Measurements from ENCODE around the gene CCDC12. TPM values are rescaled to one million over a fixed set of nuclear protein-coding genes. Genes with fewer than 3 reads are reported as not detected.

The CCDC12 gene
- total RNA-seq, 1 experiment from 2014 or later, result 46.5 TPM

GRCh38 chr3:47014036-47014435, 37.5 kb upstream of the CCDC12 start:
- H3K9me3 ChIP-seq (ENCODE audit: control insufficient read depth in 1 of 2, insufficient read depth in 1 of 2, low read depth in 1 of 2, low read length in 2 of 2), result no peaks in the 10 kb centered on the region
- ChIA-PET CTCF (no interaction called here), RAD21 (ENCODE audit: low non-redundant PET in 1 of 2, low total read pairs in 2 of 2, uncharacterized antibody in 2 of 2, unreplicated experiment in 2 of 2) (no interaction called here), POLR2A (no interaction called here)
- H3K4me1 ChIP-seq (ENCODE audit: control insufficient read depth in 1 of 2, insufficient read depth in 2 of 2, low read length in 2 of 2), result peaks cover 0 to 5% of the 10 kb centered on the region in 2 experiments; a peak in 1 of 4 replicates
- H3K27ac ChIP-seq (ENCODE audit: low read depth, low read length), result no peak overlapping the region
- no peaks in the 10 kb centered on the region for H3K9me2 ChIP-seq (ENCODE audit: insufficient read depth)
- no peak for TF ChIP-seq YY1 (IDR thresholded peaks at IDR 0.05; ENCODE audit: extremely low read depth, insufficient replicate concordance, low read depth, low read length)
- no peak for TF ChIP-seq EGR1 (IDR thresholded peaks at IDR 0.05; ENCODE audit: low read depth)
- no peak for TF ChIP-seq JUND (IDR thresholded peaks at IDR 0.05)
- no peak for TF ChIP-seq POLR2AphosphoS5 (IDR thresholded peaks at IDR 0.05; ENCODE audit: low read depth, low read length)
- no peak for TF ChIP-seq RAD21 (IDR thresholded peaks at IDR 0.05; ENCODE audit: low read depth)
- no peak for TF ChIP-seq SIN3A (IDR thresholded peaks at IDR 0.05; ENCODE audit: low read depth)
- no peak for TF ChIP-seq ZFX (IDR thresholded peaks at IDR 0.05)
- no peak for TF ChIP-seq EZH2phosphoT487 (IDR thresholded peaks at IDR 0.05; ENCODE audit: borderline replicate concordance)
- H3K4me2 ChIP-seq (ENCODE audit: low read length), result no peak overlapping the region
- no peak for ATAC-seq
- no peak overlapping the region for H2AFZ ChIP-seq (ENCODE audit: low read depth, low read length, poor library complexity, severe bottlenecking)
- no peaks in the 10 kb centered on the region for H4K20me1 ChIP-seq (ENCODE audit: insufficient read depth)
- intact Hi-C loops (cut with micrococcal nuclease), result no loop called here
- H3K9ac ChIP-seq (ENCODE audit: low read length), result no peak overlapping the region
- no peak overlapping the region for H3K4me3 ChIP-seq (replicated peaks in 1 of 2; ENCODE audit: low read depth in 1 of 2, low read length in 2 of 2)
- no TSS peak for BruUV-seq (replicated peaks)
- peaks cover 3 to 4% of the 10 kb centered on the region in 2 experiments; a peak in 2 of 4 replicates for H3K36me3 ChIP-seq (ENCODE audit: control insufficient read depth in 1 of 2, insufficient read depth in 2 of 2, low read length in 2 of 2)
- no peak for DNase-seq (ENCODE audit: low read depth, low spot score)
- no peaks in the 10 kb centered on the region for H3K27me3 ChIP-seq (ENCODE audit: insufficient read depth, low read length)
- H3K79me2 ChIP-seq (ENCODE audit: insufficient read depth, low read length), result no peaks in the 10 kb centered on the region

GRCh38 chr3:47013231-47013630, 36.7 kb upstream of the CCDC12 start:
- intact Hi-C loops (cut with micrococcal nuclease), result no loop called here
- RAD21 ChIA-PET (ENCODE audit: low non-redundant PET in 1 of 2, low total read pairs in 2 of 2, uncharacterized antibody in 2 of 2, unreplicated experiment in 2 of 2), result no interaction called here
- POLR2A ChIA-PET, result no interaction called here
- no peak overlapping the region for H3K27ac ChIP-seq (ENCODE audit: low read depth, low read length)
- H3K9ac ChIP-seq (ENCODE audit: low read length), result no peak overlapping the region
- no peak overlapping the region for H3K4me3 ChIP-seq (replicated peaks in 1 of 2; ENCODE audit: low read depth in 1 of 2, low read length in 2 of 2)
- no peak for TF ChIP-seq EZH2 (IDR thresholded peaks at IDR 0.05)
- TF ChIP-seq POLR2A (IDR thresholded peaks at IDR 0.05; ENCODE audit: borderline replicate concordance, extremely low read depth, insufficient read depth, insufficient read length), result no peak
- TF ChIP-seq ZBTB33 (IDR thresholded peaks at IDR 0.05; ENCODE audit: extremely low read depth, insufficient replicate concordance, low read length), result no peak
- H3K9me3 ChIP-seq (ENCODE audit: control insufficient read depth in 1 of 2, insufficient read depth in 1 of 2, low read depth in 1 of 2, low read length in 2 of 2), result no peaks in the 10 kb centered on the region
- DNase-seq (ENCODE audit: low read depth, low spot score) (no peak), ATAC-seq (no peak)
- CTCF ChIA-PET, result no interaction called here
- H3K79me2 ChIP-seq (ENCODE audit: insufficient read depth, low read length), result no peaks in the 10 kb centered on the region
- no peaks in the 10 kb centered on the region for H4K20me1 ChIP-seq (ENCODE audit: insufficient read depth)
- peaks cover 3 to 9% of the 10 kb centered on the region in 2 experiments; a peak in 3 of 4 replicates for H3K36me3 ChIP-seq (ENCODE audit: control insufficient read depth in 1 of 2, insufficient read depth in 2 of 2, low read length in 2 of 2)
- no peak overlapping the region for H2AFZ ChIP-seq (ENCODE audit: low read depth, low read length, poor library complexity, severe bottlenecking)
- peaks cover 0 to 5% of the 10 kb centered on the region in 2 experiments; a peak in 1 of 4 replicates for H3K4me1 ChIP-seq (ENCODE audit: control insufficient read depth in 1 of 2, insufficient read depth in 2 of 2, low read length in 2 of 2)
- H3K4me2 ChIP-seq (ENCODE audit: low read length), result no peak overlapping the region
- no peaks in the 10 kb centered on the region for H3K27me3 ChIP-seq (ENCODE audit: insufficient read depth, low read length)
- no TSS peak for BruUV-seq (replicated peaks)
- H3K9me2 ChIP-seq (ENCODE audit: insufficient read depth), result no peaks in the 10 kb centered on the region
